A673 (cell line): Measurements from ENCODE around the gene APOC4. TPM values are rescaled to one million over a fixed set of nuclear protein-coding genes. Genes with fewer than 3 reads are reported as not detected.

Experiments used
- BruUV-seq: library from RNA; stranded (reverse); fragments of 400-500 nt; replicated peaks from 2 replicates; lab custom pipeline; 2021; lab: Mats Ljungman, UMichigan
- CTCF ChIA-PET: fragments of 300-600 bp; sonication (Branson Sonifier 250); formaldehyde crosslinking; loops from one replicate; lab custom pipeline; 2022; ENCODE audit warnings: antibody characterized with exemption; lab: Charles Lee
- POLR2A ChIA-PET: fragments of 300-600 bp; sonication (Branson Sonifier 250); formaldehyde crosslinking; loops from one replicate; lab custom pipeline; 2022; ENCODE audit warnings: antibody characterized with exemption; ENCODE audit not compliant: low non-redundant PET; lab: Charles Lee
- DNase-seq: peaks from one replicate; pipeline ENCODE4 v3.0.0-alpha.2; 2015; ENCODE audit warnings: low spot score
- H3K27ac ChIP-seq: fragments of 200-600 bp; sonication (generic); 2 replicates; pipeline ENCODE4 v1.5.1; 2016; ENCODE audit warnings: mixed run types, low read depth, mild to moderate bottlenecking, mixed read lengths, antibody characterized with exemption, low read length; ENCODE audit not compliant: poor library complexity, severe bottlenecking
- H3K27me3 ChIP-seq: fragments of 200-600 bp; sonication (generic); replicated peaks from 2 replicates; pipeline ENCODE4 v1.6.1; 2017; ENCODE audit warnings: mixed run types, low read depth, mild to moderate bottlenecking, mixed read lengths, antibody characterized with exemption, low read length; ENCODE audit not compliant: insufficient read depth, poor library complexity
- H3K36me3 ChIP-seq: fragments of 200-600 bp; sonication (generic); 2 replicates; pipeline ENCODE4 v1.6.1; 2016; ENCODE audit warnings: mixed run types, mild to moderate bottlenecking, mixed read lengths, antibody characterized with exemption, low read length; ENCODE audit not compliant: insufficient read depth, poor library complexity, severe bottlenecking
- H3K4me1 ChIP-seq: fragments of 200-600 bp; sonication (generic); 2 replicates; pipeline ENCODE4 v1.6.1; 2017; ENCODE audit warnings: mixed run types, mild to moderate bottlenecking, mixed read lengths, antibody characterized with exemption, low read length; ENCODE audit not compliant: insufficient read depth, poor library complexity, severe bottlenecking
- H3K4me3 ChIP-seq: fragments of 200-600 bp; sonication (generic); 2 replicates; pipeline ENCODE4 v1.5.1; 2016; ENCODE audit warnings: low read depth, mixed run types, mild to moderate bottlenecking, mixed read lengths, low read length; ENCODE audit not compliant: poor library complexity, severe bottlenecking
- H3K9me3 ChIP-seq: fragments of 200-600 bp; sonication (generic); 2 replicates; pipeline ENCODE4 v1.6.1; 2016; ENCODE audit warnings: mixed run types, low read depth, mild to moderate bottlenecking, mixed read lengths, antibody characterized with exemption, low read length; ENCODE audit not compliant: poor library complexity, severe bottlenecking
- EZH2 ChIP-seq: fragments of 200-600 bp; sonication (generic); IDR thresholded peaks from 2 replicates; pipeline ENCODE4 v1.6.1; 2017; ENCODE audit warnings: borderline replicate concordance, low read depth, mild to moderate bottlenecking, mixed read lengths, antibody characterized with exemption, low read length; ENCODE audit not compliant: poor library complexity, severe bottlenecking
- intact Hi-C: fragments of 100-400 bp; cut with micrococcal nuclease; formaldehyde crosslinking; loops from one replicate; pipeline ENCODE4 v1.10.0; 2022; ENCODE audit not compliant: unreplicated experiment
- total RNA-seq: library from RNA; stranded (reverse); gene quantifications from 2 replicates; pipeline ENCODE4 v1.2.3, GENCODE V29; 2021
- TF ChIP-seq, protein P1 (sequence below): fragments of 300-800, 200-600 bp; sonication (generic); conservative IDR thresholded peaks from 2 replicates; pipeline ENCODE4 v1.5.1; 2017; ENCODE audit warnings: low read depth, mild to moderate bottlenecking, antibody characterized with exemption, low read length, moderate library complexity, mixed read lengths

APOC4 gene
- total RNA-seq, 1 experiment from 2014 or later = not detected

DNA sequence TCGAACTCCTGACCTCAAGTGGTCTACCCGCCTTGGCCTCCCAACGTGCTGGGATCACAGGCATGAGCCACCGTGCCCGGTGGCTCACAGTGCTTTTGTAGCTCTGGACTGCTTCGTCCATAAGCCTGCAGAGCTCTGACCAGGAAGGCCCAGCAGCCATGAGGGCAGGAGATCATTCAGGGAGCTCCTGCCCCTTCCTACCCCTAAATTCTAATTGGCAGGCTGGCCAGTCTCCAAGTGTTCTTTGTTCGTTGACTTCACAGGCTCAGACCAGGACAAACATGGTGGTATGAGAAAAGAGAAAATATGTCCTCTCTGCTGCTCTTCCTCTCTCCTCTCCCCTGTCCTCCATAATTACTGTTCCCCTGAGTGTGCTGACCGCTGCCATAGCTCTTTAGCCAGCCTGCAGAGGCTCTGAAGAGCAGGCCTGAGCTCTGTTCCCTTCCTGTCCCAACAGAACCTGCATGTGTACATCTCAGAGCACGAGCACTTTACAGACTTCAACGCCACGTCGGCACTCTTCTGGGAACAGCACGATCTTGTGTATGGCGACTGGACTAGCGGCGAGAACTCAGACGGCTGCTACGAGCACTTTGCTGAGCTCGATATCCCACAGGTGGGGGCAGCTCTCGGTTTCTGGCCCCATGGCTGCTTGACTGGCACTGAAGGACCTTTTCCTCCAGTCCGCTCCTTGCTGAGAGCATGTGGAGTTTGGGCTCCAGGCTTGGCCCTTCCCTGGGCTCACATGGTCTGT lies 32.1 kb downstream of the APOC4 start:
- H3K36me3 ChIP-seq = peaks cover 48% of the 10 kb centered on the region
- H3K9me3 ChIP-seq = no peaks in the 10 kb centered on the region
- intact Hi-C loops = no loop called here
- no peak overlapping the region for H3K4me3 ChIP-seq
- no peaks in the 10 kb centered on the region for H3K27me3 ChIP-seq
- BruUV-seq = no TSS peak
- H3K4me1 ChIP-seq = no peaks in the 10 kb centered on the region
- TF ChIP-seq, protein P1, sequence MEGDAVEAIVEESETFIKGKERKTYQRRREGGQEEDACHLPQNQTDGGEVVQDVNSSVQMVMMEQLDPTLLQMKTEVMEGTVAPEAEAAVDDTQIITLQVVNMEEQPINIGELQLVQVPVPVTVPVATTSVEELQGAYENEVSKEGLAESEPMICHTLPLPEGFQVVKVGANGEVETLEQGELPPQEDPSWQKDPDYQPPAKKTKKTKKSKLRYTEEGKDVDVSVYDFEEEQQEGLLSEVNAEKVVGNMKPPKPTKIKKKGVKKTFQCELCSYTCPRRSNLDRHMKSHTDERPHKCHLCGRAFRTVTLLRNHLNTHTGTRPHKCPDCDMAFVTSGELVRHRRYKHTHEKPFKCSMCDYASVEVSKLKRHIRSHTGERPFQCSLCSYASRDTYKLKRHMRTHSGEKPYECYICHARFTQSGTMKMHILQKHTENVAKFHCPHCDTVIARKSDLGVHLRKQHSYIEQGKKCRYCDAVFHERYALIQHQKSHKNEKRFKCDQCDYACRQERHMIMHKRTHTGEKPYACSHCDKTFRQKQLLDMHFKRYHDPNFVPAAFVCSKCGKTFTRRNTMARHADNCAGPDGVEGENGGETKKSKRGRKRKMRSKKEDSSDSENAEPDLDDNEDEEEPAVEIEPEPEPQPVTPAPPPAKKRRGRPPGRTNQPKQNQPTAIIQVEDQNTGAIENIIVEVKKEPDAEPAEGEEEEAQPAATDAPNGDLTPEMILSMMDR = no peak
- TF ChIP-seq EZH2 = no peak
- ChIA-PET CTCF (no interaction called here), POLR2A (no interaction called here)
- no peak for DNase-seq
- H3K27ac ChIP-seq = no peak overlapping the region

DNA sequence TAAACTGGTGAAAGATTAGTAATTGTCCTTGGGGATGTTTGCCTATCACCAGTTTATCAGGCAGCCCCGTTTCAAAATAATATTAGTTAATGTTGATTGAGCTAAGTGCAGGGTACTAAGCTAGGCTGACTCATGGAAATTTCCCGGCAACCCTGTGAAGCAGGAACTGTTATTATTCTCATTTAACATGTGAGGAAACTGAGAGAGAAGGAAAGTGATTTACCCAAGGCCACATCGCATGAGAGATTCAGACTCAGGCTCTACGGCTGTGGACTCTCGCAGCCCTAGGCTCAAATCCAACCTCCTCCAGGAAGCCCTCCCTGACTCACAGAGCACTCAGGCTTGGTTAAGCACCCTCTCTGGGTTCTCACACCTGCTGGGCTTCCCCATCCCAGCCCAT lies 32.8 kb downstream of the APOC4 start:
- POLR2A ChIA-PET = no interaction called here
- peaks cover 50% of the 10 kb centered on the region for H3K36me3 ChIP-seq
- intact Hi-C loops = no loop called here
- no peak for DNase-seq
- H3K4me3 ChIP-seq = no peak overlapping the region
- BruUV-seq = no TSS peak
- H3K27me3 ChIP-seq = no peaks in the 10 kb centered on the region
- H3K9me3 ChIP-seq = no peaks in the 10 kb centered on the region
- TF ChIP-seq, protein P1 = no peak
- H3K4me1 ChIP-seq = no peaks in the 10 kb centered on the region
- H3K27ac ChIP-seq = no peak overlapping the region
- CTCF ChIA-PET = no interaction called here

DNA sequence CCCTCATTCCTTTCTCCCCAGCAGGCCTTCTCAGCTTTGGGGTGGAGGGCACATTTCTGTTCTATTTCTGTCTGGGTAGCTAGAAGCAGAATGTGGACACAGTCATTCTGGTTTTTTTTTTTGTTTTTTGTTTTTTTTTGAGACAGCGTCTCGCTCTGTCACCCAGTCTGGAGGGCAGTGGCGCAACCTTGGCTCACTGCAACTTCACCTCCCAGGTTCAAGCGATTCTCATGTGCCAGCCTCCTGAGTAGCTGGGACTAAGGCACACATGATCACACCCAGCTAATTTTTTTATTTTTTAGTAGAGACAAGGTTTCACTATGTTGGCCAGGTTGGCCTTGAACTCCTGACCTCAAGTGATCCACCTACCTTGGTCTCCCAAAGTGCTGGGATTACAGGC lies 33.4 kb downstream of the APOC4 start:
- H3K27ac ChIP-seq = no peak overlapping the region
- POLR2A ChIA-PET = no interaction called here
- intact Hi-C loops = no loop called here
- CTCF ChIA-PET = no interaction called here
- H3K4me3 ChIP-seq = no peak overlapping the region
- H3K9me3 ChIP-seq = no peaks in the 10 kb centered on the region
- DNase-seq = no peak
- no peak for TF ChIP-seq EZH2
- TF ChIP-seq, protein P1 = no peak
- H3K36me3 ChIP-seq = peaks cover 53% of the 10 kb centered on the region
- no TSS peak for BruUV-seq
- H3K4me1 ChIP-seq = no peaks in the 10 kb centered on the region
- no peaks in the 10 kb centered on the region for H3K27me3 ChIP-seq
